GM19023 (cell line): ENCODE measurements around the gene NCAM1.

ENCODE experiments used
- ATAC-seq: cut with Tn5 transposase; IDR thresholded peaks from one replicate; pipeline ENCODE4 v1.9.1; 2021; ENCODE audit warnings: mild to moderate bottlenecking, moderate library complexity; ENCODE audit not compliant: unreplicated experiment

NCAM1 gene

DNA sequence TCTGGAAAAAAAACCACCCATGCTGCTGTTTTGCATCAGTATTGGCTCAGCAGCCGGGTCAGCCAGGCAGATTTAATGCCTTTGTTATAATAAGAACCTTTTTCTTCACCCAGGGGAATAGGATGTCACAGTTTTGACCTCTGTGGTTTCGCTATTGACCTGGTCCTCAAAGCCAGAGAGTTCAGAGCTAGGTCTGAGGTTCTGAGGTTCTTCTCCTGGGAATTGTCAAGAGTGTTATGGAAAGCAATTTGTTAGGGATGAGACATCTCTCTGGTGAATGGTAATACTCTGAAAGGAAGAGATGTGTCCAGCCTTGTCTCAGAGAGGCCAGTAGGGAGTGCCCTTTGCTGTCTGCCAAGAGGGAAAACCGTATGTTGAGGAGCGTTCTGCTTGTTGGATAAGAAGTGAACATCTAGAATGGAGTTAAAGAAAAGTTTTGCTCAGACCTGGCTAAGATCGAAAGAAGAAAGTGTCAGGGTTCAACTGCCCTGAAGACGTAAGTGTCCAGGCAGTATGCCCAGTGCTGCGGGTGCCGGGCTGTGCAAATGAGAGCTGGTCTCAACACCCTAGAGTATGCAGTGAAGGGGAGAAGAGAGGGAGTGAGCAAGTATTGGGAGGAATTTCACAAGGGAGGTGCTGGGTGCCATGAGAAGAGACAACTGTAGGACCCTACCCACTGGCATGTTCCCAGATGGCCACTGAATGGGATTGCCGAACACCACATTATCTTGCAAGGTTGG is 202.2 kb downstream of the NCAM1 start:
- no peak for ATAC-seq

- ATAC-seq: no peak
These were observed 205.1 kb downstream of the NCAM1 start for GRCh38 chr11:113166280-113166679.

DNA sequence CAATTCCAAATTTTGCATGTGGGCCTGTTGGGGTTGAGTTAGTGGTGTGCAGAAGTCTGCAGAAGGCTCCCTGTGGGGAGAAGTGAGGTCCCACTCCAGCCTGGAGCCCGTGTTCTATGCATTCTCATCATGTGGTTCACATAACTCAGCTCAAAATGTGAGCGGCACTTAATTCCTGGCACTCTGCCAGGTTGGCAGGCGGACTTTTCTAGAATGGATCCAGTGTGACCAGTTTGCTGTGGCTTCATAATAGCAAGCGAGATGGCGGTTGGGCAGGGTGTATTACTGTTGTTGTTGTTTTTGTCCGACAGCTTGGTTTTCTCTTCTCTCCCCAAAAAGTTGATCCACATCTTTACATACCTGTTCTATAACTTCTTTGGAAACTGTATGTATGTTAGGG is 206.4 kb downstream of the NCAM1 start:
- ATAC-seq: no peak

DNA sequence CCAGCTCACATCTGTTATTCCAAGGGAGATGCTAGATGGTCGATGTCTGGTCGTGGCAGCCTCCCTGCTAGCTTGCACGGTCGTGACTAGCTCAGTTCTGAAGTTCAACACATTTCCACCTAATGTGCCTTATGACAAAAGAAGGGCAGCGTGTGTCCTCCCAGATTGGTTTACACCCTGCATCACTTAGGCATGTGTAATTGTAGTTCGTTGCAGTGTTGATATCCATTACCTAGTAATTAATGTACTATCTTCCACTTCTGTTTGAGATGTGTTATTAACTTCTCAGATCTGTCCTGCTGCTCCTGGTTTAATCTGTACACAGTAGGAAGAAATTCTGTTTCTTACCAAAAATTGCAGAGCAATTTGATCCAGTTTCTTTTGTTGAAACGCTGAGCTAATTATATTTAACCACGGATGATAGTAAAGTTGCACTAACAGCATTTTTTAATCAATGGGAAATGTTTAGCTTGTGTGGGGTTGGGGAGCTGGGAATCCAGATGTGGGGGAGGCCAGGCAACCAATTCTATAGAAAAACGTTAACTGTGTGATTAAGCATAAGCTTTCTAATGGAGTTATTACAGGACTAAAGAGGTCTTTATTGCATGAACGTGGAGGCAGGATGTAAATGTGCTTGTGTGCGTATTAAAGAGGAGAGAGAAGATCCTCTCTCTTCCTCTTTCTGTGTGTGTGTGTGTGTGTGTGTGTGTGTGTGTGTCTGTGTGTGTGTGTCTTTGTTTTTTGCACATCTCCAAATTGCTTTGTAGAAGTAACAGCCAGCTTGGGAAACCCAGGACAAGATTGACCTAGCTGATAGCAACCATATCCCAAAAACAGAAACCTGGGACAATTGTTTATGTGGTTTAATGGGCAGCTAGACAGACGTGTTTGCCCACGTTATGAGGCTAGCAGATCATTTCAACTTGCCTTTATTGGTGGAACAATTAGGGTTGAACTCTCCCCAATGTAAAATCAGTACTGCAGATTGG is 207.4 kb downstream of the NCAM1 start:
- no peak for ATAC-seq

- no peak for ATAC-seq
These were observed 211.2 kb downstream of the NCAM1 start for GRCh38 chr11:113172382-113172951.

GRCh38 chr11:113173126-113173525 is 211.9 kb downstream of the NCAM1 start:
- ATAC-seq: no peak

- no peak for ATAC-seq
These were observed 213.7 kb downstream of the NCAM1 start for GRCh38 chr11:113174882-113175281.

GRCh38 chr11:113176599-113177360 is 215.6 kb downstream of the NCAM1 start:
- no peak for ATAC-seq

GRCh38 chr11:113177671-113178070 is 216.5 kb downstream of the NCAM1 start:
- no peak for ATAC-seq

GRCh38 chr11:113178381-113179070 is 217.3 kb downstream of the NCAM1 start:
- ATAC-seq: no peak

DNA sequence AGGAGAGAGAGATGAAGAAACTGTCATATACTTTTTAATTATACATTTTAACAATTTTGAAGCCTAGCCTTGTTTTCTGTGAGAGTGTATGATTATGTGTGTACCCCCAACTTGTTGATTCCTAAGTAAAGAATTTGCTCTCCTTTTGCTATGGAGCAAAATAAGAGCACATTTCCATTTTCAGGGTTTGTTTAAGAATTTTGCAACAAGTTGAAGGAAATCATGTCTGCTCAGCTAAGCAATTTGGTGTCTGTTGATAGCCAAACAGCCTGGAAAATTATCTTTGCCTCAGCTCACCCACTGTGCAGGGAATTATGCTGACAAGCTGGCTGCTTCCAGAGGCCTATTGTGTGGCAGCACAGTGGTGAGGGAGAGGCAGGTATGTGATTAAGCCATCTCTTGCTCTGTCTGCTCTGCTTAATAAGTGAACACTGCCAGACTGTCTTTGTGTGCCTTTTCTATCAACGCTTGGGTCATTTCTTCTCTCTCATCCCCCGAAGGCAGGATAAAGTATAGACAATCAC is 218.0 kb downstream of the NCAM1 start:
- no peak for ATAC-seq

DNA sequence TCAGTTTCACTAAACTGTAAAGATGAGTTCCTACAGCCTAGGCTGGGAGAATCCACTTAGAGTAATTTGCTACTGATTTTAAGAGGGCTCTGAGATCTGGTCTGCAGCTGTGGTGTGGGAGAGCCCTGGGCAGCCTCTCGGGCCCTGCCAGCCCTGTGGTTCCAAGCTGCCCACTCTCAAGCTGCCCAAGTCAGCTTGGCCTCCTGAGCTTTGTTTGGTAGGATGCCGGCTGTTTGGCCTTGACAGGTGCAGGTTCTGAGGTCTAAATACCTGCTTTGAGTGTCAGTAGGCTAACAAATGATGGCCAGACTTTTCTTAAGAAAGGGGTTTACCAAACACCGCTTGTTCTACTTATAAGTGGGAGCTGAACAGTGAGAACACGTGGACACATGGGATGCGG is 219.9 kb downstream of the NCAM1 start:
- no peak for ATAC-seq

DNA sequence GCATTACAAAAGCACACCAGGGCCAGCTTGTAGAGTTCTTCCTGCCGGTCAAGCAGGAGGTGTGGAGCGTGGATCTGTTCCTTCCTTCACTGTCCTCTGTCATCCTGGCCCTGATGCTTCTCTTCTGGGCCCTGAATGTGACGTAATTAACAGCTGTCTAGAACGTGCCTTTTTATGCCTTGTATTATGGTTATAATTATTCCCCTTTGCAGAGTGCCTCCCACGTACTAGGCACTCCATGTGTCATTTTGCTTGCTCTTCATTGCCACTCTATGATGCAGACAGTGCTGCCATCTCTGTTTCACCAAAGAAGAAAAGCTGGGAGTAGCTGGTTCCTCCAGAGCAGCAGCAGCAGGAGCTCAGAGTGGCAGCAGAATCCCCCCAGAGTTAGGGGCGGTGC is 221.1 kb downstream of the NCAM1 start:
- ATAC-seq: no peak

GRCh38 chr11:113184498-113184897 is 223.3 kb downstream of the NCAM1 start:
- no peak for ATAC-seq

GRCh38 chr11:113188371-113188834 is 227.2 kb downstream of the NCAM1 start:
- no peak for ATAC-seq

DNA sequence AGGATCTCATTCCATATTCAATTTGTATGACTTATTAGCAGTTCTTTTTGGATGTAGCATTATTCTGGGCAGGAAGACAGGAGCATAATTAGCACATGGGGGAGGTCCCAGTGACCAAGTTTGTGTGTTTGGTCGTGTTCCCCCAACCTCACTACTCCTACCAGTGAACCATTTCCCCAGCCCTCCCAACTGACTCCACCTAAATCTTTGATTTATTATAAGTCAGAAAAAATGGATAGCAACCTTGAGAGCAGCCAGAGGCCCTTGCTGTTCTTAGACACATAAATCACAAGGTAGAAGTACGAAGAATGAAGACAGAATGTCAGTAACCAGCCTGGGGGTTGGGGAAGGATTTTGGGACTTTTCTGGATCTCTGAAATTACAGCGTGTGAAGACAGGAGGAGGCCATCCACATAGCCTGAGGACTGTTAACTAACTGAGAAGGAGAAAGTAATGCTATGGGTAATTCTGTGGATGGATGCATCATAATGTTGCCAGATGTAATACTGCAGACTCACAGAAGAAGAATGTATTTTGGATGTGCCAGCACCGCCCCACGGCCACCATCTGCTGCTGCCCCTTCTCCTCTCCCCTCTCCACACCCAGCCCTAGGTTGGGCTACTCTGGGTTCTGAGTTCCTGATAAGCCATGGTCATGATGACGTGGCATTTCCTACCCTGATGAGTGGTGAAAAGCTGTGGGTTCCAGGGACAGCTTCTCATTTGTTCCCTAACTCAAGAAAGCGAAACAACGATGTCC is 228.9 kb downstream of the NCAM1 start:
- no peak for ATAC-seq

- no peak for ATAC-seq
These were observed 231.1 kb downstream of the NCAM1 start for GRCh38 chr11:113192121-113192925.

GRCh38 chr11:113193016-113193415 is 231.8 kb downstream of the NCAM1 start:
- no peak for ATAC-seq
